Uterus (tissue), 4 donors: ENCODE results near the gene IFT22. TPM values are rescaled to one million over a fixed set of nuclear protein-coding genes. Genes with fewer than 3 reads are reported as not detected.
"Not testable (repeated sequence)": the region's sequence is repeated elsewhere in the genome, so short reads cannot be mapped to it uniquely, and the experiment has no call there.

Experiments used
- DNase-seq, 2 donors: peaks; one replicate each; pipeline ENCODE4 v3.0.0-alpha.2; 2019 to 2020
- H3K27ac ChIP-seq, 2 donors: fragments of 200-600 bp; sonication (generic); 1 replicate in 1 of 2; 2 replicates in 1 of 2; pipeline ENCODE4 v1.5.1; 2016 to 2018
- H3K27me3 ChIP-seq, 2 donors: fragments of 200-600 bp; sonication (generic); one replicate each; pipeline ENCODE4 v1.5.1; 2018 to 2019; ENCODE audit warnings: control low read depth in 1 of 2
- H3K36me3 ChIP-seq, 2 donors: fragments of 200-600 bp; sonication (generic); one replicate each; pipeline ENCODE4 v1.5.1; 2019; ENCODE audit warnings: control low read depth in 1 of 2
- H3K4me1 ChIP-seq, 2 donors: fragments of 200-600 bp; sonication (generic); one replicate each; pipeline ENCODE4 v1.5.1; 2018 to 2019; ENCODE audit warnings: control low read depth in 1 of 2
- H3K4me3 ChIP-seq, 2 donors: fragments of 200-600 bp; sonication (generic); 1 replicate in 1 of 2; 2 replicates in 1 of 2; pipeline ENCODE4 v1.5.1; 2018 to 2019; ENCODE audit warnings: mild to moderate bottlenecking in 1 of 2
- H3K9me3 ChIP-seq, 2 donors: fragments of 200-600 bp; sonication (generic); one replicate each; pipeline ENCODE4 v1.5.1; 2019; ENCODE audit warnings: control low read depth in 1 of 2
- POLR2A ChIP-seq, 2 donors: fragments of 450-650 bp; IDR thresholded peaks; one replicate each; pipeline ENCODE4 v1.6.1; 2016; ENCODE audit warnings: antibody characterized with exemption in 2 of 2, mild to moderate bottlenecking in 1 of 2, moderate library complexity in 1 of 2
- intact Hi-C: fragments of 100-400 bp; cut with DNase I; formaldehyde crosslinking; loops from one replicate; pipeline ENCODE4 v1.15.1; 2023; ENCODE audit warnings: low total_unique reads
- total RNA-seq, 4 donors: library from RNA; depleted of rRNA in 3 of 4; stranded (reverse); fragments of >200 nt in 3 of 4; gene quantifications; one replicate each; pipeline versions ENCODE4 v1.1.0 to v1.2.4, GENCODE V29; 2014 to 2023
- TF ChIP-seq, protein P1 (sequence below), 4 experiments: fragments of 200-600 bp in 2 of 4; fragments of 450-650 bp in 2 of 4; sonication (generic) in 2 of 4; IDR thresholded peaks; one replicate each; pipeline ENCODE4 v1.5.1; 2016 to 2019; ENCODE audit warnings: antibody characterized with exemption in 4 of 4, mild to moderate bottlenecking in 2 of 4, moderate library complexity in 1 of 4
- donor health status: DM: yes; HTN: yes; CAD: no.

The IFT22 gene
- total RNA-seq, 4 donors from 2014 or later, result 7.1 to 43.5 (median 27.6) TPM

DNA sequence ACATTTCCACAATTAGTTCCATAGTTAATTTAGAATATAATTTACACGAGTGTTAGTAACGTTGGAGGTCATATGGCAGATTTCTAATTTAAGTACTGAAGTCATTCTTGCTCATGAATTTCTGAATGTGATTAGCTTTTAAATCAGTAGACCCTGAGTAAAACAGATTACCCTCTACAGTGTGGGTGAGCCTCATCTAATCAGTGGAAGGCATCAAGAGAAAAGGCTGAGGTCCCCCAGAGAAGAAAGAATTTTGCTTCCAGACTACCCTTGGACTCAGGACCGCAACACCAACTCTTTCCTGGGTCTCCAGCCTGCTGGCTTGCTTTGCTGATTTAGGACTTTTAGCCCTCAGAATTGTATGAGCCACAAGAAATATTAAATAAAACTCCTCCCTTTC lies 33.2 kb downstream of the IFT22 start:
- intact Hi-C loops, result no loop called here
- H3K27me3 ChIP-seq, result peaks cover 0 to 4% of the 10 kb centered on the region in 2 donors
- no peak overlapping the region for H3K27ac ChIP-seq
- H3K9me3 ChIP-seq, result no peaks in the 10 kb centered on the region
- H3K36me3 ChIP-seq, result no peaks in the 10 kb centered on the region
- no peak for TF ChIP-seq POLR2A (IDR thresholded peaks at IDR 0.05)
- TF ChIP-seq, protein P1, sequence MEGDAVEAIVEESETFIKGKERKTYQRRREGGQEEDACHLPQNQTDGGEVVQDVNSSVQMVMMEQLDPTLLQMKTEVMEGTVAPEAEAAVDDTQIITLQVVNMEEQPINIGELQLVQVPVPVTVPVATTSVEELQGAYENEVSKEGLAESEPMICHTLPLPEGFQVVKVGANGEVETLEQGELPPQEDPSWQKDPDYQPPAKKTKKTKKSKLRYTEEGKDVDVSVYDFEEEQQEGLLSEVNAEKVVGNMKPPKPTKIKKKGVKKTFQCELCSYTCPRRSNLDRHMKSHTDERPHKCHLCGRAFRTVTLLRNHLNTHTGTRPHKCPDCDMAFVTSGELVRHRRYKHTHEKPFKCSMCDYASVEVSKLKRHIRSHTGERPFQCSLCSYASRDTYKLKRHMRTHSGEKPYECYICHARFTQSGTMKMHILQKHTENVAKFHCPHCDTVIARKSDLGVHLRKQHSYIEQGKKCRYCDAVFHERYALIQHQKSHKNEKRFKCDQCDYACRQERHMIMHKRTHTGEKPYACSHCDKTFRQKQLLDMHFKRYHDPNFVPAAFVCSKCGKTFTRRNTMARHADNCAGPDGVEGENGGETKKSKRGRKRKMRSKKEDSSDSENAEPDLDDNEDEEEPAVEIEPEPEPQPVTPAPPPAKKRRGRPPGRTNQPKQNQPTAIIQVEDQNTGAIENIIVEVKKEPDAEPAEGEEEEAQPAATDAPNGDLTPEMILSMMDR (IDR thresholded peaks at IDR 0.05), result no peak
- no peak for DNase-seq
- no peaks in the 10 kb centered on the region for H3K4me1 ChIP-seq
- no peak overlapping the region for H3K4me3 ChIP-seq

- TF ChIP-seq, protein P1 (IDR thresholded peaks at IDR 0.05), result no peak
- no peak for TF ChIP-seq POLR2A (IDR thresholded peaks at IDR 0.05)
- intact Hi-C loops, result no loop called here
Observed at GRCh38 chr7:101287032-101287431, 34.6 kb downstream of the IFT22 start.

GRCh38 chr7:101285880-101286279 lies 35.7 kb downstream of the IFT22 start:
- H3K4me3 ChIP-seq, H3K27me3 ChIP-seq, H3K9me3 ChIP-seq, H3K36me3 ChIP-seq, H3K4me1 ChIP-seq, H3K27ac ChIP-seq, intact Hi-C loops, DNase-seq: not testable (repeated sequence)

More at GRCh38 chr7:101287032-101287431, 34.6 kb downstream of the IFT22 start:
- Histone ChIP-seq H3K27me3 (peaks cover 0 to 4% of the 10 kb centered on the region in 2 donors), H3K27ac (no peak overlapping the region), H3K4me3 (no peak overlapping the region), H3K4me1 (no peaks in the 10 kb centered on the region), H3K9me3 (no peaks in the 10 kb centered on the region), H3K36me3 (no peaks in the 10 kb centered on the region)
- DNase-seq, result no peak

GRCh38 chr7:101285171-101285570 lies 36.4 kb downstream of the IFT22 start:
- DNase-seq, result no peak
- Histone ChIP-seq H3K4me1 (no peaks in the 10 kb centered on the region), H3K4me3 (no peak overlapping the region), H3K27ac (no peak overlapping the region), H3K27me3 (no peaks in the 10 kb centered on the region), H3K36me3 (no peaks in the 10 kb centered on the region), H3K9me3 (no peaks in the 10 kb centered on the region)
- intact Hi-C loops, result no loop called here
- TF ChIP-seq, protein P1 (IDR thresholded peaks at IDR 0.05), result no peak
- no peak for TF ChIP-seq POLR2A (IDR thresholded peaks at IDR 0.05)

DNA sequence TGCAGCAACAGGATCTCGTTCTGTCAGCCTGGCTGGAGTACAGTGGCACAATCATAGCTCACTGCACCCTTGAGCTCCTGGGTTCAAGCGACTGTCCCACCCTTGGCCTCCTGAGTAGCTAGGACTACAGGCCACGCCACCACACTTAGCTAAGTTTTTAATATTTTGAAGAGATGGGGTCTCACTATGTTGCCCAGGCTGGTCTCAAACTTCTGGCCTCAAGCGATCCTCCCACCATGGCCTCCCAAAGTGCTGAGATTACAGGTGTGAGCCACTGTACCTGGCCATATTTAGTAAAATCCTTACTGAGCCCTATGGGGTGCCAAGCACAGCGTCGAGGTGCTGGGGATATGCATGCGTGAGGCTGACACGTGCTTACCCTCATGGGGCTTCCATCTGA lies 40.7 kb downstream of the IFT22 start:
- intact Hi-C loops, H3K27me3 ChIP-seq, H3K9me3 ChIP-seq: not testable (repeated sequence)

GRCh38 chr7:101278461-101279292 lies 42.9 kb downstream of the IFT22 start:
- no peaks in the 10 kb centered on the region for H3K27me3 ChIP-seq
- DNase-seq, result no peak
- intact Hi-C loops, result no loop called here

More for the DNA sequence above, 40.7 kb downstream of the IFT22 start:
- not testable (repeated sequence) for H3K36me3 ChIP-seq, H3K4me1 ChIP-seq, DNase-seq, H3K27ac ChIP-seq, H3K4me3 ChIP-seq

More at GRCh38 chr7:101278461-101279292, 42.9 kb downstream of the IFT22 start:
- Histone ChIP-seq H3K4me3 (no peak overlapping the region), H3K27ac (no peak overlapping the region), H3K4me1 (no peaks in the 10 kb centered on the region), H3K36me3 (no peaks in the 10 kb centered on the region), H3K9me3 (no peaks in the 10 kb centered on the region)
- TF ChIP-seq POLR2A (IDR thresholded peaks at IDR 0.05), result no peak
- TF ChIP-seq, protein P1 (IDR thresholded peaks at IDR 0.05), result no peak
